SK-N-SH (cell line): ENCODE results near the gene PTPRD. TPM values are rescaled to one million over a fixed set of nuclear protein-coding genes. Genes with fewer than 3 reads are reported as not detected.

Source experiments
- CTCF ChIA-PET: fragments of 300-600, 350-600 bp; formaldehyde crosslinking; extraction: SDS; loops from one replicate; lab custom pipeline; 2021; lab: Yijun Ruan, JAX
- POLR2A ChIA-PET: fragments of 350-600 bp; sonication (Branson Sonifier 250); formaldehyde crosslinking; extraction: SDS; loops from one replicate; lab custom pipeline; 2020; ENCODE audit warnings: antibody characterized with exemption, inconsistent platforms; lab: Yijun Ruan, JAX
- DNase-seq: peaks from one replicate; pipeline ENCODE4 v3.0.0; 2012
- H2AFZ ChIP-seq: fragments of 200-600 bp; sonication (generic); 2 replicates; pipeline ENCODE4 v1.8.1; 2016; ENCODE audit warnings: antibody characterized with exemption, mild to moderate bottlenecking, low read depth
- H3F3A ChIP-seq: fragments of 200-600 bp; sonication (generic); replicated peaks from 2 replicates; pipeline ENCODE3; 2016; ENCODE audit warnings: antibody characterized with exemption, mild to moderate bottlenecking; ENCODE audit not compliant: insufficient read depth
- H3K27ac ChIP-seq, 2 experiments: fragments of 200-500 bp in 1 of 2; fragments of 200-600 bp in 1 of 2; sonication (Bioruptor generic) in 1 of 2; sonication (generic), shearing (Covaris generic) in 1 of 2; 2 replicates each; pipeline versions ENCODE4 v1.5.1 to v1.6.1; 2014 to 2016; ENCODE audit warnings: low read depth in 2 of 2, inconsistent platforms in 1 of 2, low read length in 1 of 2, mild to moderate bottlenecking in 1 of 2, mixed read lengths in 1 of 2
- H3K27me3 ChIP-seq: fragments of 200-600 bp; sonication (generic), shearing (Covaris generic); 2 replicates; pipeline ENCODE4 v1.6.1; 2016; ENCODE audit warnings: mixed run types; ENCODE audit not compliant: insufficient read depth
- H3K36me3 ChIP-seq, 2 experiments: fragments of 200-500 bp in 1 of 2; fragments of 200-600 bp in 1 of 2; sonication (Bioruptor generic) in 1 of 2; sonication (generic) in 1 of 2; replicated peaks in 1 of 2; 2 replicates each; pipeline versions ENCODE3 to v1.5.1; 2014 to 2016; ENCODE audit warnings: low read length in 1 of 2, mild to moderate bottlenecking in 1 of 2; ENCODE audit not compliant: insufficient read depth in 2 of 2, control insufficient read depth in 1 of 2
- H3K4me1 ChIP-seq, 2 experiments: fragments of 200-500 bp in 1 of 2; fragments of 200-600 bp in 1 of 2; sonication (Bioruptor generic) in 1 of 2; sonication (generic), shearing (Covaris generic) in 1 of 2; 2 replicates each; pipeline versions ENCODE4 v1.5.1 to v1.6.1; 2014 to 2016; ENCODE audit warnings: low read depth in 1 of 2, low read length in 1 of 2, mixed run types in 1 of 2; ENCODE audit not compliant: insufficient read depth in 2 of 2, control insufficient read depth in 1 of 2
- H3K4me2 ChIP-seq: fragments of 200-600 bp; sonication (generic), shearing (Covaris generic); 2 replicates; pipeline ENCODE4 v1.6.1; 2017; ENCODE audit warnings: mixed run types
- H3K4me3 ChIP-seq, 2 experiments: fragments of 200-500 bp in 1 of 2; fragments of 200-600 bp in 1 of 2; sonication (Bioruptor generic) in 1 of 2; sonication (generic), shearing (Covaris generic) in 1 of 2; 2 replicates each; pipeline versions ENCODE4 v1.5.1 to v1.8.1; 2014 to 2016; ENCODE audit warnings: low read depth in 2 of 2, inconsistent platforms in 1 of 2, low read length in 1 of 2, mild to moderate bottlenecking in 1 of 2, mixed read lengths in 1 of 2, moderate library complexity in 1 of 2
- H3K79me2 ChIP-seq: fragments of 200-600 bp; sonication (generic); 2 replicates; pipeline ENCODE4 v1.8.1; 2017; ENCODE audit warnings: mild to moderate bottlenecking; ENCODE audit not compliant: insufficient read depth
- H3K9ac ChIP-seq: fragments of 200-600 bp; sonication (generic); 2 replicates; pipeline ENCODE4 v1.6.1; 2017; ENCODE audit warnings: mixed run types
- H3K9me2 ChIP-seq: fragments of 200-600 bp; sonication (generic); 2 replicates; pipeline ENCODE4 v1.6.1; 2017; ENCODE audit warnings: mixed run types
- H3K9me3 ChIP-seq: fragments of 200-600 bp; sonication (generic); 2 replicates; pipeline ENCODE4 v1.6.1; 2017; ENCODE audit warnings: mixed run types, mild to moderate bottlenecking, moderate library complexity
- H4K20me1 ChIP-seq: fragments of 200-600 bp; sonication (generic); 2 replicates; pipeline ENCODE4 v1.6.1; 2017; ENCODE audit warnings: mild to moderate bottlenecking, mixed run types; ENCODE audit not compliant: insufficient read depth
- CHD2 ChIP-seq: fragments of 150-350 bp; IDR thresholded peaks from 2 replicates; pipeline ENCODE4 v1.6.1; 2018; ENCODE audit warnings: low read length; ENCODE audit not compliant: partially characterized antibody
- ELF1 ChIP-seq: IDR thresholded peaks from 2 replicates; pipeline ENCODE4 v1.4.0; 2012
- EZH2phosphoT487 ChIP-seq: fragments of 200-600 bp; sonication (generic); IDR thresholded peaks from 2 replicates; pipeline ENCODE4 v1.6.1; 2017; ENCODE audit warnings: low read depth, mixed run types, mild to moderate bottlenecking, antibody characterized with exemption, moderate library complexity, borderline replicate concordance
- FOXM1 ChIP-seq: IDR thresholded peaks from 2 replicates; pipeline ENCODE4 v1.4.0; 2012; ENCODE audit warnings: low read depth, mild to moderate bottlenecking
- JUND ChIP-seq: IDR thresholded peaks from 2 replicates; pipeline ENCODE4 v1.4.0; 2012
- MXI1 ChIP-seq: IDR thresholded peaks from 2 replicates; pipeline ENCODE4 v1.6.1; 2012; ENCODE audit warnings: mild to moderate bottlenecking, low read depth, low read length, improper control_type of control experiment
- NFIC ChIP-seq: IDR thresholded peaks from 2 replicates; pipeline ENCODE4 v1.4.0; 2012; ENCODE audit warnings: borderline replicate concordance
- RAD21 ChIP-seq: IDR thresholded peaks from 2 replicates; pipeline ENCODE4 v1.6.1; 2012; ENCODE audit warnings: mild to moderate bottlenecking, low read length
- RFX5 ChIP-seq: IDR thresholded peaks from 2 replicates; pipeline ENCODE4 v1.6.1; 2012; ENCODE audit warnings: mild to moderate bottlenecking, improper control_type of control experiment, low read length
- SIN3A ChIP-seq: IDR thresholded peaks from 2 replicates; pipeline ENCODE4 v1.6.1; 2012; ENCODE audit warnings: low read depth, mild to moderate bottlenecking, low read length, moderate library complexity, borderline replicate concordance
- SMC3 ChIP-seq: IDR thresholded peaks from 2 replicates; pipeline ENCODE4 v1.6.1; 2012; ENCODE audit warnings: low read depth, low read length, improper control_type of control experiment
- TAF1 ChIP-seq: IDR thresholded peaks from 2 replicates; pipeline ENCODE4 v1.6.1; 2012; ENCODE audit warnings: low read depth, mild to moderate bottlenecking, low read length, moderate library complexity, borderline replicate concordance
- TCF12 ChIP-seq: IDR thresholded peaks from 2 replicates; pipeline ENCODE4 v1.4.0; 2012
- WGBS: methylation state at CpG from one replicate; pipeline ENCODE4 v1.1.6; 2017; ENCODE audit warnings: low lambda C conversion rate; 5-methylcytosine and 5-hydroxymethylcytosine counted together
- polyA plus RNA-seq, 3 experiments: library from polyadenylated mRNA; depleted of rRNA; stranded (reverse); fragments of >200 nt; gene quantifications; 2 replicates each; pipeline ENCODE4 v1.2.3, GENCODE V29; 2012
- TF ChIP-seq, protein P1 (sequence below): IDR thresholded peaks from 2 replicates; pipeline ENCODE4 v1.4.0; 2012; ENCODE audit warnings: low read depth, borderline replicate concordance
- TF ChIP-seq, protein P2 (sequence below): fragments of 200-600 bp; sonication (generic); IDR thresholded peaks from 2 replicates; pipeline ENCODE4 v1.6.1; 2017; ENCODE audit warnings: antibody characterized with exemption, mild to moderate bottlenecking, moderate library complexity
- TF ChIP-seq, protein P3 (sequence below): IDR thresholded peaks from 2 replicates; pipeline ENCODE4 v1.4.0; 2012; ENCODE audit warnings: low read depth, borderline replicate concordance
- TF ChIP-seq, protein P4 (sequence below): IDR thresholded peaks from 2 replicates; pipeline ENCODE4 v1.4.0; 2012; ENCODE audit warnings: low read depth

PTPRD gene
- polyA plus RNA-seq, 1 of the 3 experiments (the other 2 are of a cell fraction), result 0.15 TPM

DNA sequence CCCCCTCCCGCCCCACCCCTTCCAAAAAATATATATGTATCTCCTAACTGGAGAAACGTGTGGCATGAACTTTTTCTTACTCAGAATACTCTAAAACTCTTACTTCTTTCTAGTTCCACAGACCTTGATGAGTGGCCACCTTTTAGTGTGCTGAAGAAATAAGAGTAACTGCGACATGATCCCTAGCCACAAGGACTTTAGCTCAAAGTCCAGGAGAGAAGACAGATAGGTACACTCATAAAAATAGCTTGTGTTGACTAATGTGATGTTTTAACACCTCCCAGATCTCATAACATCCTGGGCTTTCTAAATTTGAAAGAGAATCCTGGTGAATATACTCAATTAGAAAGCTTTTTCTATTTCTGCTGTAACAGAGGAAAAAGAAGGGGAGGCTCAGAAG is 1808.2 kb downstream of the PTPRD start:
- POLR2A ChIA-PET, result no interaction called here

DNA sequence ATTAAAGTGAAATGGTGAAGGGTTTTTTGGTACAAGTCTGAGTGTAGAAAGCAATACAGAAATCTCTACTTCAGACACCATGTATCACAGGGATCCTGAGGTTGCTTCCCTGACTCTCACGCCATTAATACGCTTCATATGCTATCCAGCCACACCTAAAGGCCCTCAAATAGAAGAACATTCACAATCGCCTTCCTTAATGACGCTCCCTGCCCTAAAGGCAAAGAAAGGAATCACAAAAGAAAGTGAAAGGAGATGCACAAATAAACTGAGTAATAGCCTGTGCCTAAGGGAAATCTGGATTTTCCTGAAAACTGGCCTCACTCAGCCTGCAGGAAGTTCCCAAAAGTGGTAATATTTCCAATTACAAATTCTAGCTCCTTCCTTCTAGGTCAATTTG is 1810.6 kb downstream of the PTPRD start:
- CTCF ChIA-PET, result interaction anchor here (0.9 kb wide), 1 partner anchor 9 kb away, joined by 3 read pairs; no protein-coding TSS in a partner anchor

More for the DNA sequence above, 1808.2 kb downstream of the PTPRD start:
- Histone ChIP-seq H2AFZ (no peak overlapping the region), H3K36me3 (no peaks in the 10 kb centered on the region), H3K9ac (no peak overlapping the region), H3F3A (no peaks in the 10 kb centered on the region), H3K4me2 (no peak overlapping the region), H3K27me3 (no peaks in the 10 kb centered on the region), H3K4me1 (no peaks in the 10 kb centered on the region), H3K79me2 (no peaks in the 10 kb centered on the region), H3K9me2 (no peaks in the 10 kb centered on the region), H4K20me1 (no peaks in the 10 kb centered on the region), H3K27ac (no peak overlapping the region), H3K9me3 (no peaks in the 10 kb centered on the region), H3K4me3 (no peak overlapping the region)
- no peak for DNase-seq
- CTCF ChIA-PET, result interaction anchor here (0.8 to 1.0 kb wide), 2 partner anchors 24 to 187 kb away, joined by 3 read pairs; no protein-coding TSS in a partner anchor
- 34% methylated on average over 3 of the region's 3 CpGs for WGBS
- TF ChIP-seq MXI1 (no peak), CHD2 (no peak), EZH2phosphoT487 (no peak), TCF12 (no peak), RFX5 (no peak), ELF1 (no peak), TAF1 (no peak)
- TF ChIP-seq, protein P1, sequence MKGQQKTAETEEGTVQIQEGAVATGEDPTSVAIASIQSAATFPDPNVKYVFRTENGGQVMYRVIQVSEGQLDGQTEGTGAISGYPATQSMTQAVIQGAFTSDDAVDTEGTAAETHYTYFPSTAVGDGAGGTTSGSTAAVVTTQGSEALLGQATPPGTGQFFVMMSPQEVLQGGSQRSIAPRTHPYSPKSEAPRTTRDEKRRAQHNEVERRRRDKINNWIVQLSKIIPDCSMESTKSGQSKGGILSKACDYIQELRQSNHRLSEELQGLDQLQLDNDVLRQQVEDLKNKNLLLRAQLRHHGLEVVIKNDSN, result no peak

More for the DNA sequence above, 1810.6 kb downstream of the PTPRD start:
- no peak for DNase-seq
- Histone ChIP-seq H3K4me3 (no peak overlapping the region), H3K9ac (no peak overlapping the region), H3K79me2 (no peaks in the 10 kb centered on the region), H3K4me1 (no peaks in the 10 kb centered on the region), H4K20me1 (no peaks in the 10 kb centered on the region), H3K27me3 (no peaks in the 10 kb centered on the region), H3K9me2 (no peaks in the 10 kb centered on the region), H3K36me3 (no peaks in the 10 kb centered on the region), H3F3A (no peaks in the 10 kb centered on the region), H3K9me3 (no peaks in the 10 kb centered on the region), H2AFZ (no peak overlapping the region), H3K4me2 (no peak overlapping the region), H3K27ac (no peak overlapping the region)
- POLR2A ChIA-PET, result no interaction called here
- TF ChIP-seq TAF1 (no peak), NFIC (no peak), JUND (no peak), ELF1 (no peak), FOXM1 (no peak), SMC3 (no peak), RAD21 (no peak), TCF12 (no peak), EZH2phosphoT487 (no peak), SIN3A (no peak)
- TF ChIP-seq, protein P2, sequence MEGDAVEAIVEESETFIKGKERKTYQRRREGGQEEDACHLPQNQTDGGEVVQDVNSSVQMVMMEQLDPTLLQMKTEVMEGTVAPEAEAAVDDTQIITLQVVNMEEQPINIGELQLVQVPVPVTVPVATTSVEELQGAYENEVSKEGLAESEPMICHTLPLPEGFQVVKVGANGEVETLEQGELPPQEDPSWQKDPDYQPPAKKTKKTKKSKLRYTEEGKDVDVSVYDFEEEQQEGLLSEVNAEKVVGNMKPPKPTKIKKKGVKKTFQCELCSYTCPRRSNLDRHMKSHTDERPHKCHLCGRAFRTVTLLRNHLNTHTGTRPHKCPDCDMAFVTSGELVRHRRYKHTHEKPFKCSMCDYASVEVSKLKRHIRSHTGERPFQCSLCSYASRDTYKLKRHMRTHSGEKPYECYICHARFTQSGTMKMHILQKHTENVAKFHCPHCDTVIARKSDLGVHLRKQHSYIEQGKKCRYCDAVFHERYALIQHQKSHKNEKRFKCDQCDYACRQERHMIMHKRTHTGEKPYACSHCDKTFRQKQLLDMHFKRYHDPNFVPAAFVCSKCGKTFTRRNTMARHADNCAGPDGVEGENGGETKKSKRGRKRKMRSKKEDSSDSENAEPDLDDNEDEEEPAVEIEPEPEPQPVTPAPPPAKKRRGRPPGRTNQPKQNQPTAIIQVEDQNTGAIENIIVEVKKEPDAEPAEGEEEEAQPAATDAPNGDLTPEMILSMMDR, result no peak
- TF ChIP-seq, protein P3, sequence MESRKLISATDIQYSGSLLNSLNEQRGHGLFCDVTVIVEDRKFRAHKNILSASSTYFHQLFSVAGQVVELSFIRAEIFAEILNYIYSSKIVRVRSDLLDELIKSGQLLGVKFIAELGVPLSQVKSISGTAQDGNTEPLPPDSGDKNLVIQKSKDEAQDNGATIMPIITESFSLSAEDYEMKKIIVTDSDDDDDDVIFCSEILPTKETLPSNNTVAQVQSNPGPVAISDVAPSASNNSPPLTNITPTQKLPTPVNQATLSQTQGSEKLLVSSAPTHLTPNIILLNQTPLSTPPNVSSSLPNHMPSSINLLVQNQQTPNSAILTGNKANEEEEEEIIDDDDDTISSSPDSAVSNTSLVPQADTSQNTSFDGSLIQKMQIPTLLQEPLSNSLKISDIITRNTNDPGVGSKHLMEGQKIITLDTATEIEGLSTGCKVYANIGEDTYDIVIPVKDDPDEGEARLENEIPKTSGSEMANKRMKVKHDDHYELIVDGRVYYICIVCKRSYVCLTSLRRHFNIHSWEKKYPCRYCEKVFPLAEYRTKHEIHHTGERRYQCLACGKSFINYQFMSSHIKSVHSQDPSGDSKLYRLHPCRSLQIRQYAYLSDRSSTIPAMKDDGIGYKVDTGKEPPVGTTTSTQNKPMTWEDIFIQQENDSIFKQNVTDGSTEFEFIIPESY, result no peak
- TF ChIP-seq, protein P4, sequence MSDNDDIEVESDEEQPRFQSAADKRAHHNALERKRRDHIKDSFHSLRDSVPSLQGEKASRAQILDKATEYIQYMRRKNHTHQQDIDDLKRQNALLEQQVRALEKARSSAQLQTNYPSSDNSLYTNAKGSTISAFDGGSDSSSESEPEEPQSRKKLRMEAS, result no peak
- 60% methylated on average over 3 of the region's 4 CpGs for whole genome bisulfite sequencing
